Ishikawa (cell line): ENCODE results near the gene STAT1.

ENCODE experiments used
- EGR1 ChIP-seq: IDR thresholded peaks from 2 replicates; pipeline ENCODE4 v1.6.1; 2012
- EP300 ChIP-seq: IDR thresholded peaks from 2 replicates; pipeline ENCODE4 v1.6.1; 2012; ENCODE audit warnings: borderline replicate concordance
- FOXM1 ChIP-seq: IDR thresholded peaks from 2 replicates; pipeline ENCODE4 v1.6.1; 2012; ENCODE audit warnings: low read depth, borderline replicate concordance
- MAX ChIP-seq: IDR thresholded peaks from 2 replicates; pipeline ENCODE4 v1.6.1; 2012
- NFIC ChIP-seq: IDR thresholded peaks from 2 replicates; pipeline ENCODE4 v1.6.1; 2012
- RAD21 ChIP-seq: IDR thresholded peaks from 2 replicates; pipeline ENCODE4 v1.6.1; 2012; ENCODE audit warnings: low read depth
- TAF1 ChIP-seq: IDR thresholded peaks from 2 replicates; pipeline ENCODE4 v1.6.1; 2012; ENCODE audit warnings: low read depth, mild to moderate bottlenecking
- TCF12 ChIP-seq: IDR thresholded peaks from 2 replicates; pipeline ENCODE4 v1.6.1; 2012; ENCODE audit warnings: low read depth
- TEAD4 ChIP-seq: IDR thresholded peaks from 2 replicates; pipeline ENCODE4 v1.6.1; 2012
- USF1 ChIP-seq: IDR thresholded peaks from 2 replicates; pipeline ENCODE4 v1.6.1; 2012
- YY1 ChIP-seq: IDR thresholded peaks from 2 replicates; pipeline ENCODE4 v1.6.1; 2012; ENCODE audit warnings: low read depth

GRCh38 chr2:191001032-191001431, 12.9 kb downstream of the STAT1 start:
- TF ChIP-seq YY1: no peak
- no peak for TF ChIP-seq TAF1
- no peak for TF ChIP-seq EP300
- no peak for TF ChIP-seq FOXM1
- TF ChIP-seq EGR1: no peak
- no peak for TF ChIP-seq NFIC
- TF ChIP-seq MAX: no peak
- no peak for TF ChIP-seq RAD21
- TF ChIP-seq TCF12: no peak
- no peak for TF ChIP-seq TEAD4
- TF ChIP-seq USF1: no peak
